ENCODE measurements around the gene USP10.

GRCh38 chr16:84823484-84823883 is 123.7 kb downstream of the USP10 start:
- TF ChIP-seq, protein P1, sequence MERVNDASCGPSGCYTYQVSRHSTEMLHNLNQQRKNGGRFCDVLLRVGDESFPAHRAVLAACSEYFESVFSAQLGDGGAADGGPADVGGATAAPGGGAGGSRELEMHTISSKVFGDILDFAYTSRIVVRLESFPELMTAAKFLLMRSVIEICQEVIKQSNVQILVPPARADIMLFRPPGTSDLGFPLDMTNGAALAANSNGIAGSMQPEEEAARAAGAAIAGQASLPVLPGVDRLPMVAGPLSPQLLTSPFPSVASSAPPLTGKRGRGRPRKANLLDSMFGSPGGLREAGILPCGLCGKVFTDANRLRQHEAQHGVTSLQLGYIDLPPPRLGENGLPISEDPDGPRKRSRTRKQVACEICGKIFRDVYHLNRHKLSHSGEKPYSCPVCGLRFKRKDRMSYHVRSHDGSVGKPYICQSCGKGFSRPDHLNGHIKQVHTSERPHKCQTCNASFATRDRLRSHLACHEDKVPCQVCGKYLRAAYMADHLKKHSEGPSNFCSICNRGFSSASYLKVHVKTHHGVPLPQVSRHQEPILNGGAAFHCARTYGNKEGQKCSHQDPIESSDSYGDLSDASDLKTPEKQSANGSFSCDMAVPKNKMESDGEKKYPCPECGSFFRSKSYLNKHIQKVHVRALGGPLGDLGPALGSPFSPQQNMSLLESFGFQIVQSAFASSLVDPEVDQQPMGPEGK (CRISPR knock-in tag; IDR thresholded peaks at IDR 0.05; ENCODE audit: borderline replicate concordance): no peak
- TF ChIP-seq GLIS3 (CRISPR knock-in tag; IDR thresholded peaks at IDR 0.05): no peak
- TF ChIP-seq ZNF8 (CRISPR knock-in tag; IDR thresholded peaks at IDR 0.05): no peak
- no peak for TF ChIP-seq SNAI2 (CRISPR knock-in tag; IDR thresholded peaks at IDR 0.05)
- TF ChIP-seq CREB5 (CRISPR knock-in tag; IDR thresholded peaks at IDR 0.05; ENCODE audit: low read depth): no peak
- TF ChIP-seq, protein P2, sequence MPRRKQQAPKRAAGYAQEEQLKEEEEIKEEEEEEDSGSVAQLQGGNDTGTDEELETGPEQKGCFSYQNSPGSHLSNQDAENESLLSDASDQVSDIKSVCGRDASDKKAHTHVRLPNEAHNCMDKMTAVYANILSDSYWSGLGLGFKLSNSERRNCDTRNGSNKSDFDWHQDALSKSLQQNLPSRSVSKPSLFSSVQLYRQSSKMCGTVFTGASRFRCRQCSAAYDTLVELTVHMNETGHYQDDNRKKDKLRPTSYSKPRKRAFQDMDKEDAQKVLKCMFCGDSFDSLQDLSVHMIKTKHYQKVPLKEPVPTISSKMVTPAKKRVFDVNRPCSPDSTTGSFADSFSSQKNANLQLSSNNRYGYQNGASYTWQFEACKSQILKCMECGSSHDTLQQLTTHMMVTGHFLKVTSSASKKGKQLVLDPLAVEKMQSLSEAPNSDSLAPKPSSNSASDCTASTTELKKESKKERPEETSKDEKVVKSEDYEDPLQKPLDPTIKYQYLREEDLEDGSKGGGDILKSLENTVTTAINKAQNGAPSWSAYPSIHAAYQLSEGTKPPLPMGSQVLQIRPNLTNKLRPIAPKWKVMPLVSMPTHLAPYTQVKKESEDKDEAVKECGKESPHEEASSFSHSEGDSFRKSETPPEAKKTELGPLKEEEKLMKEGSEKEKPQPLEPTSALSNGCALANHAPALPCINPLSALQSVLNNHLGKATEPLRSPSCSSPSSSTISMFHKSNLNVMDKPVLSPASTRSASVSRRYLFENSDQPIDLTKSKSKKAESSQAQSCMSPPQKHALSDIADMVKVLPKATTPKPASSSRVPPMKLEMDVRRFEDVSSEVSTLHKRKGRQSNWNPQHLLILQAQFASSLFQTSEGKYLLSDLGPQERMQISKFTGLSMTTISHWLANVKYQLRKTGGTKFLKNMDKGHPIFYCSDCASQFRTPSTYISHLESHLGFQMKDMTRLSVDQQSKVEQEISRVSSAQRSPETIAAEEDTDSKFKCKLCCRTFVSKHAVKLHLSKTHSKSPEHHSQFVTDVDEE (CRISPR knock-in tag; IDR thresholded peaks at IDR 0.05): no peak
- no peak for TF ChIP-seq PPARA (CRISPR knock-in tag; IDR thresholded peaks at IDR 0.05; ENCODE audit: borderline replicate concordance)

All from SK-N-SH treated with all-trans-retinoic acid at 6 μM for 48 hours (cell line).